Measurements from ENCODE around the gene PRUNE1.

Gene PRUNE1

DNA sequence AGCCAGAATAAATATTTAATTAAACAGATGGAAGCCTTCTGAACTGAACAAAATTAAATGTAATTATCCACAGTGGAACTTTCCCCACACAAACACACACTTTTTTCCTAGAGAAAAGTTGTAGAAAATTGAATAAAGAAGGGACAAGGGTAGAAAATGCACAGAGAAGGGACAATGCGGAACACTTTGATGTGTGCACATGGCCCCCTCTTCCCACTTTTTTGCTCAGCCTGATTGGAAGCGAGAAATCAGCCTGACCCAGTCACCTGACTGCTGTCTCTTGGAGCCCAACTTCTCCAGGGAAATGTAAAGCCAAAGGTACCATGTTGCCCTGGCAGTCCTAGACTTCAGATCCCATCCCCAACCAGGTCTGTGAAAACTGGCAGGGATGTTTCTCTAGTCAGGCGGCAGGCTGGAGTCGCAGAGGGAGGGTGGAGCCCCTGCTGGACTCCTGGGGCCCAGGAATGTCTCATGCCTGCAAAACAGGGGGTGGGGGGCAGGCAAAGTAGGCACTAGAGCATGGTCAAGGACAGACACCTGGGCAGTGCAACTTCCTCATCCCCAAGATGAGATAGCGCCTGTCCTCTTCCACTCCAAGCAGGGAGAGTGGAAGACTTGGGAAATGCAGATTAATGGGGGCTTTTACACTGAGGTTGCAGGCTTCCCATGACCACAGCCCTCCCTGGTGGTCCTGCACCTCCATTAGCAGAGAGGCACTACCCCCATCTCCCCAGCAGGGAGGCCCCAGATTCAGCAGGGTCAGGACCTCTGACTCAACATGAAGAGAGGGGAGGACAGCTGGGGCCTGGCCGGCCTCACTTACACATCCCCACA, 36.4 kb upstream of the PRUNE1 start:
- no peaks in the 10 kb centered on the region for H3K27me3 ChIP-seq (ENCODE audit: control insufficient read depth, insufficient read depth, low read length)
- peaks cover 25% of the 10 kb centered on the region for H3K36me3 ChIP-seq (ENCODE audit: control insufficient read depth, insufficient read depth, low read length)
- peak overlapping the region; percentile 22 for H3K4me3 ChIP-seq (ENCODE audit: low read length)
- peak overlapping the region; percentile 30 for H3K27ac ChIP-seq (ENCODE audit: low read depth, low read length)
- H3K4me1 ChIP-seq (ENCODE audit: control insufficient read depth, insufficient read depth, low read length): peaks cover 32% of the 10 kb centered on the region
- no peak overlapping the region for H3K9ac ChIP-seq (ENCODE audit: low read length)

DNA sequence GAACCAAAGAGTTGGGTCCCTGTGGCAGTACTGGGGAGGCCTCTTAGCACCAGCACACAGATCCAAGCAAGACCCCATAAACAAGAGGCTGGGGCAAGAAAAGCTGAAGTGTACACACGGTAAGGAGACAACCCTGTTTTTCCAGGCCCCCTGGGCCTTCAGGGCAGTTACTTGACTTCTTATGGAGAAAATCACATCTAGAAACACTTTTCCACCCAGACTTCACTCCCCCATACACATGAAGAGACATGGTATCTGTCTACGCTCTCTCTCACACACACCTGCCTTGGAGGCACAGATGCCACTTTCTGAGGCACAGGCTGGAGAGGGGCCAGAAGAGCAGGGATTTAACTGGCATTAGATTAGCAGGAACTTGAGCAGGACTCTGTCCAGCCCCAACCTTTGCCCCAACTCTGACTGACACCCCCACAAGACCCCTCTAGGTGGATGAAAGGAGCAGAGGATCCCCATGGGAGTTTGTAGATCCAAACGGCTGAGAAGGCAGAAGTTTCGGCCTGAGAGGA, 35.8 kb upstream of the PRUNE1 start:
- Histone ChIP-seq H3K4me3 (ENCODE audit: low read length) (peak overlapping the region; percentile 73), H3K36me3 (ENCODE audit: control insufficient read depth, insufficient read depth, low read length) (peaks cover 19% of the 10 kb centered on the region), H3K4me1 (ENCODE audit: control insufficient read depth, insufficient read depth, low read length) (peaks cover 32% of the 10 kb centered on the region), H3K27ac (ENCODE audit: low read depth, low read length) (no peak overlapping the region), H3K27me3 (ENCODE audit: control insufficient read depth, insufficient read depth, low read length) (no peaks in the 10 kb centered on the region), H3K9ac (ENCODE audit: low read length) (peak overlapping the region; percentile 34)

DNA sequence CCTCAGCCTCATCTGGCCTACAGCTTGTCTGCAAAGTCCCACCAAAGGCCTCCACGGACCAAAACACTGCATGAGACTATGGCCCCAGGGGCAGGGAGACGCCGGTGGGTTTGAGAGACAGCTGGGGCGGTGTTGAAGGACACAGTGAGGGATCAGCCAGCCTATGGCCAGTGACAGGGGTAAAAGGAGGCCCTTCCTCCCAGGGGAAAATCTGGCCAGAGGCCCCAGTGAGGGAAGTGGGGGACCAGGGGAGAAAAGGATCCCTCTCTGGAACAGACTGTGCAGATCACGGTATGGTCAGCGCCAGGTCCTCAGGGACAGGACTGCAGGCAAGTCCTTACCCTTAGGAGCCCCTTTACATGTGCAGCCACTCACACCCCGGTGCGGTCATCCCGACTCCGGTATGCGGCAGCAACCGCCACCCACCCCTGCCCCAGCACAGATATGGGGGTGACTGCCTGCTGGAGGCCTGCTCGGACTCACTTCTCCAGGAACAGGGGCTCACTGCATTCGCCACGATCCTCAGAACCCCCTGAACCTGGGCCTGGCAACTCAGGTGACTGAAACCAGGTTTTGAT, 34.9 kb upstream of the PRUNE1 start:
- Histone ChIP-seq H3K4me1 (ENCODE audit: control insufficient read depth, insufficient read depth, low read length) (peaks cover 32% of the 10 kb centered on the region), H3K27me3 (ENCODE audit: control insufficient read depth, insufficient read depth, low read length) (no peaks in the 10 kb centered on the region), H3K36me3 (ENCODE audit: control insufficient read depth, insufficient read depth, low read length) (peaks cover 10% of the 10 kb centered on the region), H3K27ac (ENCODE audit: low read depth, low read length) (peak overlapping the region; percentile 87), H3K9ac (ENCODE audit: low read length) (peak overlapping the region; percentile 49), H3K4me3 (ENCODE audit: low read length) (peak overlapping the region; percentile 73)

DNA sequence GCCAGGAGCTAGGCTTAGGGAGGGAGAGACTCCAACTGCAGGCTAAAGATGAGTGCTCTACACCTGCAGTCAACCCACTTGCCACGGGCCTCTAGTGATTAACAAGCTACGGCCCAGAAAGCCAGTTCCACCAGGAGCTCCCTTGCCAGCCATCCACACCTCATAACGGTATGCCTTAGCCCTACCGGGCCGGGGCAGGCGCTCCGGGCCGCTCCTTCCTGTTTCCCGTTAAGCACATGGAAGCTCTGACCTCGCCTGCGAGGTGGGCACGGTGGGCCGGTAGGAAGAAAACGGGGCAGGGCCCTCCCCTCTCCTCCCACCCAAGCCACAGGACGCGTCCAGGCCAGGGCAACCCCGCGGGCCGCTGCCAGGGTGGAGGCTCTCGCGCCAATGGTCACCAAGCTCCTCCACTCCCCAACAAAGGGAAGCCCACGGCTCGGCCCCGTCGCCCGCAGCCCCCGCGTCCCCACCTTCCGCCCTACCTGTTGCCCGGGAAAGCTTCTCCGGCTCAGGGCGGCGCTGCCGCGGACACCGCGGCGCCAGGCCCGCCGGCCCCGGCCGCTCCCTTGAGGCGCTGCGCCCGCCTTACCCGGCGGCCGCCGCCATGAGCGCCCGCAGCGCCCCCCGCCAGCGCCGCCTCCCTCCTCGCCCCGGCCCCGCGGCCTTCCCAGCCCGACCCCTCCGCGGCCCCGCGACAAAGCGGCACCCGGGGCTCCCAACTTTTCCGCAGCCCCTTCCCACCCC, 34.2 kb upstream of the PRUNE1 start:
- Histone ChIP-seq H3K9ac (ENCODE audit: low read length) (peak overlapping the region; percentile 49), H3K27ac (ENCODE audit: low read depth, low read length) (peak overlapping the region; percentile 87), H3K4me3 (ENCODE audit: low read length) (peak overlapping the region; percentile 73), H3K36me3 (ENCODE audit: control insufficient read depth, insufficient read depth, low read length) (peaks cover 4% of the 10 kb centered on the region), H3K4me1 (ENCODE audit: control insufficient read depth, insufficient read depth, low read length) (peaks cover 32% of the 10 kb centered on the region), H3K27me3 (ENCODE audit: control insufficient read depth, insufficient read depth, low read length) (no peaks in the 10 kb centered on the region)

DNA sequence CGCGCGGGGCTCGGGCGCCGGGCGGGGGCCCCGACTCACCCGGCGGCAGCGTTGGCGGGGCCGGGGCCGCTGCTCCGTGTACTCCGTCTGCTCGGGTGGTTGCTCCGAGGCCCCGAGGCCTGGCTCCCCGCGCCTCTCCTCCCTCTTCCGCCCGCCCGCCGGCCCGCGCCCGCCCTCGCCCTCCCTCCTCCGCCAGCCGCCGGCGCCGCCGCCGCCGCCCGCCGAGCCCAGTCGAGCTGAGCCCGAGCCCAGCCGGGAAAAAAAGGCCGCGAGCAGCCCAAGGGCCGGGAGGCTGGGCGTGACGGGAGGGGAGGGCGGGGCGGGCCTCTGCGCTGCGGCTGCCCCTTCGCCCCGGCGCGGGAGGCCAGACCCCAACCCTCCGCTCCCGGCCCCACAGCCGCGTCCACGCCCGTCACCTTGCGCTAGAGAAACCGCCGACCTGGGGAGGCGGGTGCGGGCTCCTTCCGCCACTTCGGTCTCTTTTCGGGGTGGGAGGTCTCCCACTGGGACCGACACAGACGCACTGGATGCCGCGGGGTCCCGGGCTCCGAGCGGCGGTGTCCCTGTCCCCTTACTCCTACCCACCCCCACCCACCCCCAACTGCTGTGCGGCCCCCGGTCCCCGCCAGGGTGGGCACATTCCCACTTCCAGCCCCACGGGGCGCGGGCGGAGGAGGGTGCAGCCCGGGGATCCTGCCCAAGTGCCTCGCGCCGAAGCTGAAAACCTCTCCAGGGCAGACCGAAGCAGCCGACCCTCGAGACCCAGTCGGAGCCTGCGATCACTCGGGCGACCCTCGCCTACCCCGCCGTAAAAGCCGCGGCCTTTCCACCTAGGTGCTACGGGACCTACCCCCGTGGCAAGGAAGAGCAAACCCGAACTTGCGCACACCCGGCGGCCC, 33.4 kb upstream of the PRUNE1 start, which contains the start of gene CERS2:
CERS2 (minus strand) TSS at position 256 of the 899 bp plus-strand sequence. CDS start 5,745 bp downstream, outside the sequence.
- H3K9ac ChIP-seq (ENCODE audit: low read length): peak within 1 kb of the TSS; percentile 74
- H3K4me3 ChIP-seq (ENCODE audit: low read length): peak within 1 kb of the TSS; percentile 73
- peaks cover 32% of the 10 kb centered on the region for H3K4me1 ChIP-seq (ENCODE audit: control insufficient read depth, insufficient read depth, low read length)
- no peaks in the 10 kb centered on the region for H3K27me3 ChIP-seq (ENCODE audit: control insufficient read depth, insufficient read depth, low read length)
- peaks cover 2% of the 10 kb centered on the region for H3K36me3 ChIP-seq (ENCODE audit: control insufficient read depth, insufficient read depth, low read length)
- H3K27ac ChIP-seq (ENCODE audit: low read depth, low read length): peak within 1 kb of the TSS; percentile 87

DNA sequence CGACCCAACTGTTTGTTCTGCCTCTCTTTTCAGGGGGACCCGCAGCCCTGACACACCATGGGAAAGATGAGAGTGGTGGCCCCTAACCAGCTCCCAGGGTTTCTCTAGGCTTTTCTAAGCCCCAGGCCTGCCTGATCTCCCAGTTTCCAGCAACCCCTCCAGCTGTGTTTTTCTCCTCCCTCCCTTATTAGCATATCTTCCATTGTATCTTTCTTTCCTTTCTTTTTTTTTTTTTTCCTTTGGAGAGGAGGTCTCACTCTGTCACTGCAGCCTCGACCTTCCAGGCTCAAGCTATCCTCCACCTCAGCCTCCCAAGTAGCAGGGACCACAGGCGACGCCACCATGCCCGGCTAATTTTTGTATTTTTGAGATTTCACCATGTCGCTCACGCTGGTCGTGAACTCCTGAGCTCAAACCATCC, 31.8 kb upstream of the PRUNE1 start:
- H3K4me1 ChIP-seq (ENCODE audit: control insufficient read depth, insufficient read depth, low read length): peaks cover 21% of the 10 kb centered on the region
- no peak overlapping the region for H3K4me3 ChIP-seq (ENCODE audit: low read length)
- no peak overlapping the region for H3K9ac ChIP-seq (ENCODE audit: low read length)
- H3K27ac ChIP-seq (ENCODE audit: low read depth, low read length): peak overlapping the region; percentile 56
- H3K36me3 ChIP-seq (ENCODE audit: control insufficient read depth, insufficient read depth, low read length): no peaks in the 10 kb centered on the region
- no peaks in the 10 kb centered on the region for H3K27me3 ChIP-seq (ENCODE audit: control insufficient read depth, insufficient read depth, low read length)

DNA sequence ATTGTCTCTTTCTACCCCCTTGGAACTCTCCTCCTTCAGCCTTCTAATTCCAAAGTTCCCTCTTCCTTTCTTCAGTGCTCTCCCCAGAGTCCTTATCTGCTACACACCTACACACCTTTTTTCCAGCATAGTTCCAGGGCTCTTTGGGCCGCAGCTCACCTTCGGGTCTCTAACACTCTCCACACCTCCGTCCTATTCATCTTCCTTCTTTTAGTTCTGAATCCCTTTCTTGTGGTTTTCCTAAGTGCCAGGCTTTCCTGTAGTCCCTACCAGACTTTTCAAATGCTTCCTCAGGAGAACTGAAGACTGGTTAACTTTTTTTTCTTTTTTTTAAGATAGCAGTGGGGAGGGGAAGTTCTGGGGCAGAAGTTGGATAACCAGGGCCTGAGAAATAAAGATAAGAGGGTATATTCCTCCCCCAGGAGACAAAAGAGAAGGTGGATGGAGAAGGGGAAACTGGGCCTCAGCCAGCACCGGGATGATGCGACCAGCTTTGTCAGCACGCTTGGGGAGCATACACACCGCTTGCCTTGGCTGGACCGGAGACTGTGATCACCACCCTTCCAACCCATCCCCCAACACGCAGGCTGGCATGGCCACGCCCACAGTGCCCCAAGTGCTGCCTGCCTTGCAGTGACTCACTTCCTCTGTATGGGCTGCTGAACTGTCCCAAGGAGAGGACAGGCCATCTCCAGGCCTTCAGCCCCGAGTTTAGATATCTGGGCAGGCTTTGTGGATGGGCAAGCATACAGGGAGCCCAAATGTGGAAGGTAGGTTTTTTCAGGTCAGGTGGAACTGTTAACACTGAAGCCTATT, 31.2 kb upstream of the PRUNE1 start:
- peaks cover 15% of the 10 kb centered on the region for H3K4me1 ChIP-seq (ENCODE audit: control insufficient read depth, insufficient read depth, low read length)
- no peaks in the 10 kb centered on the region for H3K27me3 ChIP-seq (ENCODE audit: control insufficient read depth, insufficient read depth, low read length)
- peak overlapping the region; percentile 56 for H3K27ac ChIP-seq (ENCODE audit: low read depth, low read length)
- peak overlapping the region; percentile 29 for H3K4me3 ChIP-seq (ENCODE audit: low read length)
- no peak overlapping the region for H3K9ac ChIP-seq (ENCODE audit: low read length)
- H3K36me3 ChIP-seq (ENCODE audit: control insufficient read depth, insufficient read depth, low read length): no peaks in the 10 kb centered on the region

DNA sequence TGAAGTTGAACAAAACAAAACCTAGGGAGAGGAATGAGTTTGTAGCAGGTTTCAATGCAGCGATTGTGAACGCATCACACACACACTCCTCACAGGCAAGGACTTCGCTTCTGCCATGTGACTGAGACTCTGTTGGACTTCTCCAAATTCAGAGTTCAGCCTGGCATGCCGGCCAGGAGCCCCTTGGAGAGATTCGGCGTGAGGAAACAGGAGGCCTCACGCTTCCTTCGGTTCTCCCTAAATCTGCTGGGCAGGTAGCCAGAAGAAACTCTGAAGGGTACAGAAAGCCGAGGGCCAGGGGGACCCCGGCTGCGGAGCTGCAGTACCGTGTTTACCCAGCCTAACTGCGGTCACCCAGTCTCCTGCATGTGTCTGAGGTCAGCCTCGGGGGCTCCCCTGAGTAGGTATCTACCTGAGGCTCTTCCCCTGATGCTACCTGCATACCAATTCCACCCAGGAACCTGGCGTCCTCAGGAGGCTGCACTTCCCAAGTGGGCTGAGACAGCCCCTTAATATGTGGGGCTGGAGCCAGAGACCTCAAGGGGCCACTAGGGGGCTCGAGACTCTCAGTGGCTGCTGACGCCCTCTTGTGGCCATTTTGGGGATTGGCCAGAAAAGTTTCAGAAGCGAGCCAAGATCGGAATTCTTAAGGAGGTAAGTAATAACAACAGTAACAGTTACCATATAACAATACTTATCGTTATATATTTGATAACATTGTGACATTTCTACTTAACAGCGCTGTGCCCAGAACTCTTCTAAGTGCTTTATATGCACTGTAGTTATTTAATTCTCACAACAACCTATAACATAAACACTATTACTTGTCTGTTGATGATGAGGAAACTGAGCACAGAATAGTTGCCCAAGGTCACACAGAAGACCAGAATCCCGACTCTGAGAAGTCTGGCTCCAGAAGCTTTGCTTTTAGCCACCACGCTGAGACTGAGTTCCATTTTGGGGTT, 28.9 kb upstream of the PRUNE1 start:
- Histone ChIP-seq H3K36me3 (ENCODE audit: control insufficient read depth, insufficient read depth, low read length) (no peaks in the 10 kb centered on the region), H3K4me3 (ENCODE audit: low read length) (peak overlapping the region; percentile 44), H3K27me3 (ENCODE audit: control insufficient read depth, insufficient read depth, low read length) (no peaks in the 10 kb centered on the region), H3K9ac (ENCODE audit: low read length) (no peak overlapping the region), H3K4me1 (ENCODE audit: control insufficient read depth, insufficient read depth, low read length) (no peaks in the 10 kb centered on the region), H3K27ac (ENCODE audit: low read depth, low read length) (no peak overlapping the region)

DNA sequence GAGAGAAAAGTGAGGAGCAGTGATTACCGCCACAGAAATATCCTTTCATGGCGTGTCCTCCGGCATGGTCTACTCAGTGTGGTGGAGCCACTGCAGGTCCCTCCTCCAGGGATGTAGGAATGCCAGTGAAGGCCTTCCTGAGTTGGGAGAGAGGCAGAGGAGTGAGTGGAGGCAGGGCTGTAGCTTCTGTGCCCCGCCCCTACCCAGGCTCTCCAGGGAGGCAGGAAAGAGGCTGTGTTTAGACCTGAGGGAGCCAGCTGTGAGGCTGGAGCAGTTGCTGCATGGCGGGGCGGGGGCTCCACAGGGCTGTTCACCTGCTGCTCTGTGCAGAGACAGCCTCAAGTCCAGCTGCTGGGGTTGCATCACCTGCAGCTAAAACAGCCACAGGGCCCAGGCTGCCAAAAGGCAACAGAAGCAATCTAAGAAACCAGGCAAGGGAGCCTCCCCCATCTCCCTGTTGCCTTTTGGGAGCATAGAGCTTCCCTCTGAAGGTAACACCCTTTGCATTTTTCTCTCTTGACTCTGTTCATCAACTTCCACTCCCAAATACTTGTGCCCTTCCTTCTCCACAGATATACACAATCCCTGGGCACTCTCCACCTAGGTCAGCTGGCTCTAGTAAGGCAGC, 27.0 kb upstream of the PRUNE1 start:
- Histone ChIP-seq H3K36me3 (ENCODE audit: control insufficient read depth, insufficient read depth, low read length) (no peaks in the 10 kb centered on the region), H3K4me3 (ENCODE audit: low read length) (no peak overlapping the region), H3K4me1 (ENCODE audit: control insufficient read depth, insufficient read depth, low read length) (no peaks in the 10 kb centered on the region), H3K27me3 (ENCODE audit: control insufficient read depth, insufficient read depth, low read length) (no peaks in the 10 kb centered on the region), H3K9ac (ENCODE audit: low read length) (no peak overlapping the region), H3K27ac (ENCODE audit: low read depth, low read length) (no peak overlapping the region)

Measured in rectal smooth muscle tissue (tissue), 1 donor.